ENCODE results near the gene SSTR3. TPM values are rescaled to one million over a fixed set of nuclear protein-coding genes. Genes with fewer than 3 reads are reported as not detected.
A peak's percentile ranks its signal among the peaks of the same experiment; 100 is the strongest.

SSTR3 gene
- total and polyA plus RNA-seq, 2 donors from 2014 or later, result 0.13 to 0.56 TPM

- no peak for TF ChIP-seq CTCF (IDR thresholded peaks at IDR 0.05; ENCODE audit: borderline replicate concordance, extremely low read depth, insufficient read depth)
- Histone ChIP-seq H3K9me3 (ENCODE audit: control insufficient read depth in 2 of 3, insufficient read depth in 1 of 3, low read length in 3 of 3) (no peaks in the 10 kb centered on the region), H3K4me1 (ENCODE audit: control insufficient read depth in 2 of 3, insufficient read depth in 2 of 3, low read depth in 1 of 3, low read length in 3 of 3) (no peaks in the 10 kb centered on the region), H3K9ac (ENCODE audit: low read length in 3 of 3) (no peak overlapping the region), H3K36me3 (ENCODE audit: control insufficient read depth in 2 of 3, insufficient read depth in 3 of 3, low read length in 3 of 3) (no peaks in the 10 kb centered on the region), H3K4me3 (ENCODE audit: low read length in 3 of 3) (no peak overlapping the region), H3K27ac (ENCODE audit: low read depth in 2 of 2, low read length in 2 of 2) (no peak overlapping the region), H3K27me3 (ENCODE audit: control insufficient read depth, insufficient read depth, low read length) (no peaks in the 10 kb centered on the region)
- intact Hi-C loops (cut with DNase I), result no loop called here
- peak in 1 of 5 donors; percentile 13 for DNase-seq
- no peak for FAIRE-seq
Measured at GRCh38 chr22:37248251-37248650, 36.0 kb upstream of the SSTR3 start.

DNA sequence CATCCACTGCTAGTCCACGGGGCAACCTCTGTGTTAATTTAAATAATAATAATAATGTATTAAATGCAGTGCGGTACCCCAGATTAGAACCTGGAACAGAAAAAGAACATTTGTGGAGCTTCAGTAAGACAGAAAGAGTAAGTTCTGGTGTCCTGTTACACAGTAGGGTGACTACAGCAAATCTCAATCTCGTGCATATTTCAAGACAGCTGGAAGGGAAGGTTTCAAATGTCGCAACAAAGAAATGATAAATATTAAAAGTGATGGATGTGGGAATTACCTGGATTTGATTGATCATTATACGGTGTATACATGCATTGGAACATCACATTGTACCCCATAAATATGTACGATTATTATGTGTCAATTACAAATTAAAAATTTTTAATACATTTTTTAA is 33.5 kb upstream of the SSTR3 start:
- Histone ChIP-seq H3K9me3 (ENCODE audit: control insufficient read depth in 2 of 3, insufficient read depth in 1 of 3, low read length in 3 of 3) (no peaks in the 10 kb centered on the region), H3K4me3 (ENCODE audit: low read length in 3 of 3) (no peak overlapping the region), H3K27ac (ENCODE audit: low read depth in 2 of 2, low read length in 2 of 2) (no peak overlapping the region), H3K9ac (ENCODE audit: low read length in 3 of 3) (no peak overlapping the region), H3K4me1 (ENCODE audit: control insufficient read depth in 2 of 3, insufficient read depth in 2 of 3, low read depth in 1 of 3, low read length in 3 of 3) (no peaks in the 10 kb centered on the region), H3K36me3 (ENCODE audit: control insufficient read depth in 2 of 3, insufficient read depth in 3 of 3, low read length in 3 of 3) (no peaks in the 10 kb centered on the region), H3K27me3 (ENCODE audit: control insufficient read depth, insufficient read depth, low read length) (no peaks in the 10 kb centered on the region)
- DNase-seq (no peak), FAIRE-seq (no peak)
- TF ChIP-seq CTCF (IDR thresholded peaks at IDR 0.05; ENCODE audit: borderline replicate concordance, extremely low read depth, insufficient read depth), result no peak
- intact Hi-C loops (cut with DNase I), result no loop called here

DNA sequence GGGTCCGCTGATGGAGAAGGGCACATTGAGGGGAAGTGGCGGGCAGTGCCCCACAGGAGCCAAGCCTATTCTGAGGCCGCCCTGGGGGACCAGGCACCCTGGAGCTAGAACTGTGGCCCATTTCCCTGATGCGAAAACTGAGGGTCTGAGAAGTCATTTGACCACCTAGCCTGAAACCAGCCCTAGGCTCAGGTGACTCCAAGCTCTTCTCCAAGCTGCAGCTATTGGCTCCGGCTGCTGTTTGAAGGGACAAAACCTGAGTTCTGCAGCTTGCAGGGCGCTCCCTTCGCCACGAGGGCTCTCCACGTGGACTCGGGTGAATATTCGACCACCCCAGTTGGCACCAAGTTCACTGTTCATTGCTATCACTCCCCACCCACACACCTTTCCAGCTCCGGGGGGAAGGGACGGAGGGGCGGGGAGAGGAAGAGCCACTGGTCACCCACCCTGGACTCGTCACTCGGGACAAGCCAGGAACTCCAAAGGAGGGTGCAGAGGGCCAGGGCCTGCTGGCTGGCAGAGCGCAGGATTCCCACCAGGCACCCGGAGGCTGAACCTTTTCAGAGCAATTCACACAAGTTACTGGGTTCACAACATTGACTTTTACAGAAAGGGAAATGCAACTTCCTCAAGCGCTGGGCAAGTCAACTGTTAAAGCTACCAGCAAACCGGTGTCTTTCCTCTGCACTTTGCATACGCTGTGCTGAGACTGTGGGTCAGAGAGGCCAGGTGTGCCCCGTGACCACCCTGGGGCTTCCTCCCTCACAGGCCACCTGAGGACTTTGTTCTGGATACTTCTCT is 32.8 kb upstream of the SSTR3 start:
- no peaks in the 10 kb centered on the region for H3K9me3 ChIP-seq (ENCODE audit: control insufficient read depth in 2 of 3, insufficient read depth in 1 of 3, low read length in 3 of 3)
- FAIRE-seq, result no peak
- H3K4me1 ChIP-seq (ENCODE audit: control insufficient read depth in 2 of 3, insufficient read depth in 2 of 3, low read depth in 1 of 3, low read length in 3 of 3), result no peaks in the 10 kb centered on the region
- H3K4me3 ChIP-seq (ENCODE audit: low read length in 3 of 3), result no peak overlapping the region
- H3K9ac ChIP-seq (ENCODE audit: low read length in 3 of 3), result no peak overlapping the region
- DNase-seq, result peak in 2 of 5 donors; percentile 33 to 60
- no peaks in the 10 kb centered on the region for H3K36me3 ChIP-seq (ENCODE audit: control insufficient read depth in 2 of 3, insufficient read depth in 3 of 3, low read length in 3 of 3)
- no peaks in the 10 kb centered on the region for H3K27me3 ChIP-seq (ENCODE audit: control insufficient read depth, insufficient read depth, low read length)
- no peak overlapping the region for H3K27ac ChIP-seq (ENCODE audit: low read depth in 2 of 2, low read length in 2 of 2)
- no peak for TF ChIP-seq CTCF (IDR thresholded peaks at IDR 0.05; ENCODE audit: borderline replicate concordance, extremely low read depth, insufficient read depth)
- intact Hi-C loops (cut with DNase I), result no loop called here

Measured in kidney (tissue), 14 donors.